Thoracic aorta (tissue), 2 donors: ENCODE data around the gene DOCK4. TPM values are rescaled to one million over a fixed set of nuclear protein-coding genes. Genes with fewer than 3 reads are reported as not detected.

ENCODE experiments used
- ATAC-seq: fragments of 150-250 bp; one replicate; pipeline ENCODE4 v1.8.0; 2017; ENCODE audit warnings: low read depth; ENCODE audit not compliant: insufficient number of reproducible peaks, low FRiP score
- DNase-seq: peaks from one replicate; pipeline ENCODE4 v3.0.0-alpha.2; 2020; ENCODE audit warnings: low spot score
- H3K27ac ChIP-seq, 2 donors: fragments of 200-600 bp; sonication (generic); 1 replicate in 1 of 2; 2 replicates in 1 of 2; pipeline ENCODE4 v1.5.1; 2016; ENCODE audit warnings: mild to moderate bottlenecking in 2 of 2, moderate library complexity in 2 of 2
- H3K27me3 ChIP-seq: fragments of 200-600 bp; sonication (generic); replicated peaks from 2 replicates; pipeline ENCODE4 v1.6.0; 2016; ENCODE audit warnings: mild to moderate bottlenecking; ENCODE audit not compliant: insufficient read depth
- H3K36me3 ChIP-seq: fragments of 200-600 bp; sonication (generic); one replicate; pipeline ENCODE4 v1.5.1; 2016
- H3K4me1 ChIP-seq, 2 donors: fragments of 200-600 bp; sonication (generic); 1 replicate in 1 of 2; 2 replicates in 1 of 2; pipeline versions ENCODE4 v1.5.1 to v1.6.0; 2016; ENCODE audit warnings: low read depth in 2 of 2, mild to moderate bottlenecking in 1 of 2; ENCODE audit not compliant: control insufficient read depth in 1 of 2
- H3K4me3 ChIP-seq: fragments of 200-600 bp; sonication (generic); 2 replicates; pipeline ENCODE4 v1.5.1; 2016; ENCODE audit warnings: mild to moderate bottlenecking
- H3K9me3 ChIP-seq: fragments of 200-600 bp; sonication (generic); 2 replicates; pipeline ENCODE4 v1.5.1; 2016
- CTCF ChIP-seq: fragments of 200-600 bp; sonication (generic); IDR thresholded peaks from one replicate; pipeline ENCODE4 v1.5.1; 2019; ENCODE audit warnings: antibody characterized with exemption
- total RNA-seq, 2 donors: library from RNA; depleted of rRNA; stranded (reverse); fragments of >200 nt; gene quantifications; one replicate each; pipeline versions ENCODE4 v1.1.0 to v1.2.3, GENCODE V29; 2016

Gene DOCK4
- total RNA-seq, 2 donors from 2014 or later = 22.3 to 71.5 TPM

GRCh38 chr7:112065758-112066157 is 140.4 kb downstream of the DOCK4 start:
- ATAC-seq (no peak), DNase-seq (no peak)
- TF ChIP-seq CTCF = no peak
- H3K36me3 ChIP-seq = no peaks in the 10 kb centered on the region
- no peaks in the 10 kb centered on the region for H3K9me3 ChIP-seq
- no peaks in the 10 kb centered on the region for H3K27me3 ChIP-seq
- peaks cover 0 to 7% of the 10 kb centered on the region in 2 donors for H3K4me1 ChIP-seq
- no peak overlapping the region for H3K4me3 ChIP-seq
- no peak overlapping the region for H3K27ac ChIP-seq

- Histone ChIP-seq H3K4me1 (peaks cover 0 to 17% of the 10 kb centered on the region in 2 donors), H3K36me3 (no peaks in the 10 kb centered on the region), H3K27me3 (no peaks in the 10 kb centered on the region), H3K4me3 (no peak overlapping the region), H3K27ac (no peak overlapping the region), H3K9me3 (no peaks in the 10 kb centered on the region)
- DNase-seq (no peak), ATAC-seq (no peak)
- TF ChIP-seq CTCF = no peak
Observed at GRCh38 chr7:112064627-112065385, 141.4 kb downstream of the DOCK4 start.

- TF ChIP-seq CTCF = no peak
- no peak overlapping the region for H3K27ac ChIP-seq
- H3K9me3 ChIP-seq = no peaks in the 10 kb centered on the region
- ATAC-seq = no peak
- H3K36me3 ChIP-seq = no peaks in the 10 kb centered on the region
- H3K27me3 ChIP-seq = no peaks in the 10 kb centered on the region
- H3K4me1 ChIP-seq = peaks cover 0 to 17% of the 10 kb centered on the region in 2 donors
- no peak overlapping the region for H3K4me3 ChIP-seq
- DNase-seq = no peak
Observed at GRCh38 chr7:112063974-112064373, 142.2 kb downstream of the DOCK4 start.

GRCh38 chr7:112061051-112061450 is 145.1 kb downstream of the DOCK4 start:
- Histone ChIP-seq H3K4me3 (no peak overlapping the region), H3K36me3 (no peaks in the 10 kb centered on the region), H3K27me3 (no peaks in the 10 kb centered on the region), H3K27ac (no peak overlapping the region), H3K9me3 (no peaks in the 10 kb centered on the region), H3K4me1 (peaks cover 0 to 17% of the 10 kb centered on the region in 2 donors)
- no peak for DNase-seq
- no peak for ATAC-seq
- no peak for TF ChIP-seq CTCF

- ATAC-seq = no peak
- TF ChIP-seq CTCF = no peak
- H3K27ac ChIP-seq = no peak overlapping the region
- H3K9me3 ChIP-seq = no peaks in the 10 kb centered on the region
- DNase-seq = no peak
- peaks cover 0 to 17% of the 10 kb centered on the region in 2 donors for H3K4me1 ChIP-seq
- H3K4me3 ChIP-seq = no peak overlapping the region
- H3K36me3 ChIP-seq = no peaks in the 10 kb centered on the region
- H3K27me3 ChIP-seq = no peaks in the 10 kb centered on the region
Observed at GRCh38 chr7:112060625-112061024, 145.6 kb downstream of the DOCK4 start.
